HG02610 (cell line): ENCODE results near the gene JAKMIP1.

Source experiments
- ATAC-seq: cut with Tn5 transposase; IDR thresholded peaks from one replicate; pipeline ENCODE4 v1.9.1; 2021; ENCODE audit warnings: mild to moderate bottlenecking, moderate library complexity; ENCODE audit not compliant: unreplicated experiment

The JAKMIP1 gene

DNA sequence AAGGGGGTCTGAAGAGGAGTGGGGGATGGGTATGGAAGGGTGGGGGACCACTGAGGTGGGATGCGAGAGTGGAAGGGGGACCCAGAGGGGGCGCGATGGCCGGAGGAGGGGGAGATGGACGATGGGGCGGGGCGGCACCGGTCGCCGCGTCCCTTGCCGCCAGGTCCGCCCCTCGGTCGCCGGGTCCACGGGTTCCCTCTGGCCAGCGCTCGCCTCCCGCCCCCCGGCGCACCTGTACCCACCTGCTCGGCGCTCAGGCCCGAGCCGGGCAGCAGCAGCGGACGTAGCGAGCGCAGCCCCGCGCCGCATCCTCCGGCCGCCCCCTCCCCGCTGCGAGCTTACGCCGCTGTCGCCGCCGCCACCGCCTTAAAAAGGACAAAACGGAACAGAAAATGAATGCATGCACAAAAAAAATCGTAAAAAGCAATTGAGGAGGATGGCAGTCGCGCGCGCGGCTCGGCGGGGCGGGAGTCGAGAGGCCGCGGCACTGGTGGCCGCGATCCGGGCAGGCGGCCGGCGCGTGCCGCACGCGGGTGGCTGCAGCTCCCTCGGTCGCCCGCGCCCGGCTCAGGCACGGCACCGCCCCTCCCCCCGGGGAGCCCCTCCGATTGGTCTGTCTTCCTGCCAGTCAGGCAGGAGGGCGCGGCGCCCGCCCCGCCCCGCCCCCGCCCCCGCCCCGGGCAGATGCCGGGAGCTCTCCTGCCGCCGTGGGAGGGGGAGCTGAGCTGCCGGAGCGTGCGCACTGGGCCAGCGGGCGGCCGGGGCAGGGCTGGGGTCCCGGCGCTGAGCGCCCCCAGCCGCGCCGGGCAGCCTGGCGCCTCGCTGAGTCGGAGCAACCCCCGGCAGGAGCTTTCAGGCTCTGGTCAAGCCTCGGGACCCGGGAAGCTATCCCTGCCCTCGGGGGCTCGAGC lies at the start of gene JAKMIP1:
JAKMIP1 (minus strand) TSS at position 539 of the 911 bp plus-strand sequence. CDS start 87,699 bp downstream, outside the sequence.
- peak; percentile 77 for ATAC-seq

DNA sequence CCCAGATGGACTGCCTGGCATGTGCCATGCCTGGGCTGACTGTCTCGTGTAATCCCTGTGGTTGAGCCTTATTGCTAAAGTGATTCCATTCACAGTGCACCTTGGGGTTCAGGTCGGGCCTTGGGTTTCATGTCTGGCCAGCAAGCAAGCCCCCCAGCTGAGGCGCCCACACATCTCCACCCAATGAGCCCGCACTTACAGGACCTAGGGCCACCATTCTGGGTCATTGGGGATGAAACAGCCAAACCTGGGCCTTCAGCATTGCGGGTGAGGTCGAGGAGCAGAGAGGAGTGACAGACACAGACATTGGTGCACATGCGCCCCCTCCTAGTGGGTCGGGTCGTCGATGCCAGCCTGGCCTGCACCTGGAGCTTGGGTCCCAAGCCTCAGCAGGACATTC lies 48.0 kb upstream of the JAKMIP1 start:
- ATAC-seq, result no peak

DNA sequence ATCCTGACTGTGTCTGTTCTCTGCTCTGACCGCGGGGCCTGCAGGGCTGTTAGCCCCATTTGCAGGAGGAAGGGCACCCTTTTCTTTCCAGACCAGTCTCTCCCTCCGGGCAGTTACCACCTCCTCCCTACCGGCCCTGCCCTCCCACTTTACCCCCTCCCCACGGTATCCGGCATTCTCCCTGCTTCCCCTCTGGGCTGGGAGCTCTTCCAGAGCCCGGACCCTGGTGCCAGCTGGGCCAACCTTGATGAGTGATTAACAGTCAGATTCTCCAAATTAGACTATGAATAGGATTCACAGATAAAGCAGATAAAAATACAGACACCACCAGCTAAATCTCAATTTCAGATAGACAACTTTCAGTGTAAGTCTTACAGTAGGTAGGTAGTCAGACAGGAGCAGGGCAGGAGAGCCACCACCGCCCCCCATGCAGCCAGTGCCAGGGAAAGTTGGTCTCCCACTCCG lies 45.9 kb upstream of the JAKMIP1 start:
- no peak for ATAC-seq

DNA sequence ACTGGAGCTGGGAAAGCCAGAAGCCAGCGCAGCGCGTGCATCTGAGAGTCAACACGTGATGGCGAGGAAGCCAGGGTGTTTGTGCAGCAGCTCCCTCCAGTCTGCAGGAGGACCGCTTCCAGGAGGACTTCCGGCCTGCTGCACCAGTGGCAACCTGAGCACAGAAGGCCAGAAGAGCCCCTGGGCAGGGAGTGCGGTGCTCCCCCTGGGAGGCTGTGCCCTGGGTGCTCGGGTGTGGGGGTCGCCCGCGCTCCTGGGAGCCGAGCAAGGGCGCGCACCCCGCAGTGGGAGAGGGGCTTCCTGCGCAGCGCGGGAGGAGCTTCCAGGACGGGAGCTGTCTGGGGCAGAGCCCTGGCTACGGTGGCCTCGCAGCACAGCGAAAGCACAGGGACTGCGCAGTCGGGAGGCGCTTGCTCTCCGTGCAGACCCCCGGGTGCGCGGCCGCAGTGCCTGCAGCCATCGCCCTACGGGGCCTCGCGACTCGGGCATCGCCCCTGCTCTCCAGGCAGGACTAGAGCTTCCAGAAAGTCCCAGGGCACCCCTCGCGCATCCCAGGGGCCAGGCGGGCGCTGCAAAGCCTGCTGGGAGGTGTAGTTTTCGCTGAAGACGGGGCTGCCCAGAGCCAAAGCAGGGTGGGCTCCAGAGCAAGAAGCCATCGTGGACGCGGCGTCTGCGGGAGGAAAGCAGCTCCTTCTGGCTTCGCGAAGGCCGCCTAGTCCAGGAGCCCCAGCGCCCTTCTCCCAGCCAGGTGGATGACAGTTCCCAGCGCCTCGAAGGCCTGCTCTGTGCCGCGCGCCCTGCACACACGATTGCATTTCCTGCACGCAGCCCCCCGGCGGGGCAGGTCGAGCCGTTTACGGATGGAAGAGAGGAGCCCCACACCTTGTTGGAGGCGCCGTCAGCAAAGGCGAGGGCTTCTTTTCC lies 45.2 kb upstream of the JAKMIP1 start:
- ATAC-seq, result no peak

DNA sequence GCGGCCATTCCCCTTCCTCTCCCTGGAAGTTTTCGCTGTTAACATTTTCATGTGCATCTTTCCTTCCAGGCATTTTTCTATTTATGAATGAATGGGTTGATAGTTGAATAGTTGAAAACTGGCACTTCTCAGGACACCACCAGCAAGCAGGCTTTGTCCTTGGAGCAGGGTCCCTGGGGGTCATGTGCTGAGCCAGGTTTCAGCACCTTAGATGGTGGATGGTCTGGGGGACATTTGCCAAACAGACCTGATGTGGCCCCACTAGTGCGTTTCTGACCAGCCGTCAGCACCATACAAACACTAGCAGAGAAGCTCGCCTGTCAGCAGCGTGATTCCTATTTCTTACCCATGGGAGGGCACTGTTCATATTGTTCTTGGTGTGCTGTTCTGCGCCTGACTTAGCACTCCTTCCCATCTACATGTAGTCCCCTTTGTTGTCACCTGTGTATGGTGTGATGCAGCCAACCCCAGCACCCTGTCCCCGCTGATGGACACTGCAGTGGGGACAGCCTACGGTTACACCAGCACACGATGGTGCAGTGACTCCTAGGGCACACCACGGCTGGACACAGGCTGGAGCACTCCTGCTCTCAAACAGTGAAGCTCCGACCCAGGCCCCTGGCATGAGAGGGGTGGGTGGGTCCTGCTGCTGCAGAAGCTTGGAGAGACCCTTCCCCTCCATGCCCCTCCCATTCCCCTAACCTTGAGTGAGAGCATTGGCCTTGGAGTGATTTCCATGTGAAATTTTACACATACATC lies 42.1 kb upstream of the JAKMIP1 start:
- ATAC-seq, result no peak

DNA sequence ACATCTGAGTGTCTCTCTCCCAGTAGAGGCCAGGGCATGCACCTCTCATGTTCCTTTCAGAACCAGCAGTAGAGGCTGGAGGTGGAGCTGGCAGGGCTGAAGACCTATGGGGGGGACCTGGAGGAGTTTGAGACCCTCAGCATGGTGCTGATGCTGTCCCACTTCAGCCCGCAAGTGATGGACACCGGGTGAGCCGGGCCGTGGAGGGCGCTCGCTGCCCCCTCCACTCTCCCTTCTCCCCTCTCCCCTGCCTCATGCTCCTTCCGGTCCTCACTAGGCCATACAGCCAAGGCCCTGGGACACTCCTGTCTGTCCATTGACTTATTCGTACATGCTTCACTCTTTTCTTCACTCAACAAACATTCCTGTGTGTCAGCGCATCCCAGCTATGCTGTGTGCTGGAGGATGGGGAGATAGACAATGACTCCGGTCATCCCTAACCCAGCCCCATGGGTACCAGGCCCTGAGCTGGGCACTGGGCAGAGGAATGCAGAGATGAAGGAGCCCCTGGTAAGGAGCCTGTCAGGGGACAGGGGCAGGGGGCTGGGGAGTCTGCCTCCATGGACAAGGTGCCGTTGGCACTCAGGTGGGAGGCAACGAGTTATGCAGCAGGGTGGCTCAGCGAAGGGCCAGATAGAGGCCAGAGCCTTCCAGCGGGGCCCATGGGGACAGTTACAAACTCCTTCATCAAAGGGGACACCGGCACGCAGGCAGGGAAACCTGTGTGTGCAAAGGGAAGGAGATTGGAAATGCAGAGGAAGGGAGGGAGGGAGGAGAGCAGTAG lies 40.9 kb upstream of the JAKMIP1 start:
- ATAC-seq, result no peak

DNA sequence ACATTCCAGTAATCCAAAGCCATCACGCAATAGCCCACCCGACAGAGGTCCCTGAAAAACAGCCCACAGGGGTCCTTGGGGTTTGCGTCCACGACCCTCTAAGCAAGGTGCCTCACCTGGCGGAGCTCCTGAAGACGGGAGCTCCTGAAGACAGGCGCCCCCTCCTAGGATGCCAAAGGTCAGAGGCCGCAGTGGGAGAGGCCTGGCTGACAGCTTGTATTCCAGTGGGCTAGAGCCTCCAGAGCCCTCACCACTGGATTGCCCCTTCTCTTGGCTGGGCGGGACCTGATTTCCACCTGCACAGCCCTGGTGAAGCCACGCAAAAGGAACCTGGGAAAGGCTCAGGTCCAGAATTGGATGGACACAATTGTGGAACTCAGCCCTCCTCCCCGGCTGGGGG lies 39.6 kb upstream of the JAKMIP1 start:
- ATAC-seq, result no peak

DNA sequence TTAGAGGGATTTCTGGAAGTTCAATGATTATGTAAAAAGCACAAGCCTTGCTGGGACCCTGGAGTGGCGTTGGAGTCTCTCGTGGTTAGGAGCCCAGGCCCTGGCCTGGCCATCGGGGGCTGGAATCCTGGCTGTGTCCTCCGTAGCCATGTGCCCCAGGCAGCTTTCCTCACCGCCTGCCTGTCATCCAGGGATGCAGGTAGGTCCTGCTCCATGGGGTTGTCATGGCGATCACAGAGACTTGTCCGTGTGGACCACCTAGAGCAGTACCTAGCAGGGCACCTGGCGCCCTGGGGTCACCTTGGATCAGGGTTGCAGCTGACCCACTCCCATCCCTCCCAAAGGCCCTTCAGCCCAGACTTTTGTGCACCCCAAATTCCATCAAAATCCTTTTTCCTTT lies 39.1 kb upstream of the JAKMIP1 start:
- no peak for ATAC-seq

DNA sequence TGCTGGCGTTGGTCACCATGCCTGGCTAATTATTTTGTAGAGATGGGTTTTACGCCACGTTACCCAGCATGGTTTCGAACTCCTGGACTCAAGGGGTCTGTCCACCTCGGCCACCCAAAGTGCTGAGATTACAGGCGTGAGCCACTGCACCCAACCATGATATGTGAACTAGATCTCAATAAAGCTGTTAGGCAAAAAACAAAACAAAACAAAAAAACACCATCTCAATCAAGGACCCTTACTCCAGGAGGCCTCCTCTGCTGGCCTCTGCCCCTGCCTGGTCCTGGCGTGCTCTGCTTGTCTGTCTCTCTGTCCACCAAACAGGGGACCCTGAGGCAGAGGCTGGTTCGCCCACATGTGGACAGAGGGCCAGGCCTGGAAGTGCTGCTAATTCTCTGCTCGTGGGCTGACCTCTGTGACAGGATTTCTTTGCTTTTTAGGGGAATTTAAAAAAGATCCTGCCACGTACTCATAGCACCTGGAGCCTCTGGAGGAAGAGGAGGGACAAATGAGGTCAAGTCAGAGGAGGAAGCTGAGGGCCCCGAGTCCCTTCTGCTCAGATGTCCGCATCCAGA lies 36.6 kb upstream of the JAKMIP1 start:
- no peak for ATAC-seq

DNA sequence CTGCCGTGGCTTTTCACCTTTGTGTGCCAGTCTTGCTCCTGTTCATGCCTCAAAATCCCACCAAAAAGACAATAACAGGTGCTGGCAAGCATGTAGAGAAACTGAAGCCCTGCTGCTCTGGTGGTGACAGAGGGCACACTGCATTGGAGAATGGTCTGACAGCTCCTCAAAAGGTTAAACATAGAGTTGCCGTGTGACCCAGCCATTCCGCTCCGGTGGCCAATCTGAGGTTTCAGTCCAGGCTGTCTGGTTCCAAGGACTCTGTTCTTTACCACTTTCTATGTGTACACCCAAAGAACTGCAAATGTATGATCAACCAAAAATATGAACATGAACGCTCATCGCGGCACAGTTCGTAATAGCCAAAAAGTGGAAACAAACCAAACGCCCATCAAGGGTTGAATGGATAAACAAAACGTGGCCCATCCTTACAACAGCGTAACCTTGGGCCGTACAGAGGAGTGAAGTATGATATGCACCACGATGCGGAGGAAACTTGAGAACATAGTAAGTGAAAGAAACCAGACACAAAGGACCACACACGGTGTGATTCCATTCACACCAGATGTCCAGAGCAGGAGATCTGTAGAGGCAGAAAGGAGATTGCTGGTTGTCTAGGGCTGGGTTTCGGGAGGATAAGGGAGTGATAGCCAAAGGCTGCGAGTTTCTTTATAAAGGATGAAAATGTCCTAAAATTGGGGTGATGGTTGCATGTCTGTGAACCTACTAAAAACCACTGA lies 35.7 kb upstream of the JAKMIP1 start:
- no peak for ATAC-seq

DNA sequence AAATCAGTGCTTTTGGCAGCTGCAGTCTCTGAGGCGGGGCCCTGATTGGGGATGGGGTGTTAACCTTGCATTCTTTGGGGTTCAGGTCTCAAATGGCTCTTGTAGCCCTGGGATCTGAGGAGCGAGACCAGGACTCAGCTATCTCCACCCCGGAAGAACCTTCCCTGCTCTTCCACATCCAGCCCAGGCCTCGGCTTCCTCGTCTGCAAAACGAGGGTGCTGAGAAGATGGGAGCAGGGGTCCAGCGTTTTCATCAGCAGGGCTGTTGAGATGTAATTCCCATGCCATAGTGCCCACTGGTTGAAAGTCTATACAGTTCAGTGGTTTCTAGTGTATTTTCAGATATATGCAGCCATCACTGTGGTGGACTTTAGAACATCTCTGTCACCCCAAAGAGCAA lies 34.7 kb upstream of the JAKMIP1 start:
- no peak for ATAC-seq

DNA sequence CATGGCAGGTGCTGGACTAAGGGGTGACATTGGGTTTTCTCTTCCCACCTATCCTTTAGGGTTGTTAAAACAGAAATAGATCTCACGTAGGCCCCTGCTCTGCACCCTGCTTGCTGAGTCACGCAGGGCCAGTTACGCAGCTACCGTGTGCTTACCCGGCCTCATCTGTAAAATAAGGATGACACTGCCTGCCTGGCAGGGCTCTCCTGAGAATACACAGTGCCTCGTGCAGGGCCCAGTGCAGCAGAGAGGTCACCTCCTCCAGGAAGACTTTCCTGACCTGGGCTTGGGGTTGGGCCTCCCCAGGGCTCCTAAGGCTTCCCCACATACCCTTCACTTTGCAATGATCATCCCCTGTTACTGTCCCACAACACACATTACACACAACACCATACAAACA lies 33.6 kb upstream of the JAKMIP1 start:
- ATAC-seq, result no peak

DNA sequence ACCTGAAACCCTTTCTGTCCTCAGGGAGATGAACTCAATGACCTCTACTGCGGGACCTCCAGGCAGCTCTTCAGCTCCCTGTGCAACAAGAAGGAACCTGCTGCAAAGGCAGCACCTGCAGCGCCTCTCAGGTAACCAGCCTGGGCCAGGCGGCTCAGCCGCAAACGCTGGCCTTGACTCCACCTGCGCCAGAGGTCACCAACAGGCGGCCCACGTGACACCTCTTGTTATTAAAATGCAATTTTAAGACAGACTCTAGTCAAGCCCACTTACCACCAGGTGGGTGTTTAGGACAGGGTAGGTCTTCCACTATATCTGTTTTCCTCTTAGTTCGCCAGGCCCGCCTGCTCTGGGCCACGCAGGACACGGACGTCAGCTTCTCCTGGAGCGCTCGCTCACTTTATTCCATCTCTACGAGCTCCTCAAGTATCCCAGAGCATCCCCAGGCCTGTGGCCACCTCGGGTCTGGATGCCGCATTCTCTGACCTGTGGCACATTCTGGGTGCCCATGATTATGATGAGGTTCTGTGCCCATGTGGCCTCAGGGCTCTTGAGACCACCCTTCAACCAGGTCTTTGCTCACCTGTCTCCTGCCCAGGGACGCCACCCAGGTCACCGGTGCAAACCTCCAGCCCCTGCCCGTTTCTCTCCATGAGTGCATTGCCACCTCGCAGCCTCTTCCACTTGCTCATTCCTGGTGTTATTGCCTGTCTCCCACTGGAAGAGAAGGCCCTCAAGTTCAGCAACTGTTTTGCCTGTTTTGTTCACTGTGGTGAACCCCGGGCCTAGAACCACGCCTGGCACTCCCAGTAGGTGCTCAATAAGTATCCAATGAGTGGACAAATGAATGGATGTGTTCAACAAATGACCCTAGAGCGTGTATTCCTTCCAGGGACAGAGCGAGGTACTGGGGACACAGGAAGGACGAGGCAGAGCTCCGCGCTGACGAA lies 32.8 kb upstream of the JAKMIP1 start:
- ATAC-seq, result no peak

DNA sequence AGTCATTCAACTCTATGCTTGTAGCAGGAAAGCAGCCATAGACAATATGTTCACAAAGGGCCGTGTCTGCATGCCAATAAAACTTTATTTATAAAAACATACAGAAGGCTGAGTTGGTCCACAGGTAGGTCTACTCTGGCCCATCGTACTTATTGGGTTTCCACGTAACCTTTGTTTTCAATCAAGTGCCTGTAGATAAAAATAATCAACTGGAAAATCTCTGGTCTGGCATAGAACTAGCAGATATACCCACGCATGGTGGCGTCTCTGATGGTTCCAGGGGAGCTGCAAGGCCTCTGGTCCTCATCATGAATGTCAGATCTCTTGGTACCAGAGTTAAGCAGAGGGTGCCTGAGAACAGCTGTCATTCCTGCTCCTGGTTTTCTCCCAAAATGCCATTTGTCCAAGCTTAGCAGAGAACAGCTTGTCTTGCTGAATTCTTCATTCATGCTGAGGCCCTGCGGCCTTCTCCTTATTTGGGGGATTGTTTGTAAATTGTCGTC lies 31.4 kb upstream of the JAKMIP1 start:
- no peak for ATAC-seq

DNA sequence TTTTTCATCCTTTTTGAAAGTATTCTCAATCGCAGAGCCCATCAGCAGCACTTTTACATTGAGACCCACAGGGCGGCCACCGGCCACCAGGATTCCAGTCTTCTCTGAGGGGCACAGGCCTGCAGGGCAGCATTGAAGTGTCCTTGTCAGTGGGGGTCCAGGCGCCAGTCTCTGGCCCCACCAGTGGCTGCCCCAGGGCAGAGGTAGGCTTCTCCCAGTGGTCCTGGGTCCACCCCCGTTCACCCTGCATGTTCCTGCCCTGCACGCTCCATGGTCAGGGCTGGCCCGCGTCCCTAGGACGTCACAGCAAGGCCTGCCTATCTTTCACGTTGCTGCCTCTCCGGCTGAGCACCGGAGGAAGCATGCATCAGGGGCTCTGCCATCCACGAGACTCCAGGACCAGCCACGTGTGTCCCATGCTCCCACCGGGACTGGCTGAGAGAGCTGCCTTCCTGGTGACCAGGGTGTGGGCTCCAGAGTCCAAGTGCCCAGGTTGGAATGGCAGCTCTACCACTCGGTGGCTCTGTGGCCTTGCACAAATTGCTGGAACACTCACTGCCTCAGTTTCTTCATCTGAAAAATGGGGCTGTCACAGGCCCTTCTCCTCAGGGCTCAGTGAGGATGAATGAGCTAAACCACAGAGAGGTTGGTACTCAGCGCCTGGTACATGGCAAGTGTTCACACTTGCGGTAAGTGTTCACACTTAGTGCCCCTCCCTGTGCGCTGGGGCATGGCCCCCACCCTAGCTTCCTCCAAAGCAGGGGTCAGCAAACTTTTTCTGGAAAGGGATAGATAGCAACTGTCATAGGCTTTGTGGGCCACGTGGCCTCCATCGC lies 30.7 kb upstream of the JAKMIP1 start:
- ATAC-seq, result no peak

DNA sequence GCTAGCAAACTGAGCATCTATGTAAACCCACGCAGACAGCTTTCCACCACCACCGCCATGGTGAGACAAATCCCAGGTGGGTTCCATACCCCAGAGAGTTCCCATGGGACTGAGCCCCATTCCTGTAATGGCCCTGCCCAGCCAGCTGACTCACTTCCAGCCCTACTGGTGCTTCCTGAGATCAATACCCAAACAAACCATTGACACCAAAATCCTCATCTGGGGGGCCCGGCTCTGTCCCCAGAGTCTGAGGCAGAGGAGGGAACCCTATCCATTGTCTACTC lies 30.1 kb upstream of the JAKMIP1 start:
- no peak for ATAC-seq
